ENCODE results near the gene PPM1G.
"Not testable (repeated sequence)": the region's sequence is repeated elsewhere in the genome, so short reads cannot be mapped to it uniquely, and the experiment has no call there.

PPM1G gene, protein sequence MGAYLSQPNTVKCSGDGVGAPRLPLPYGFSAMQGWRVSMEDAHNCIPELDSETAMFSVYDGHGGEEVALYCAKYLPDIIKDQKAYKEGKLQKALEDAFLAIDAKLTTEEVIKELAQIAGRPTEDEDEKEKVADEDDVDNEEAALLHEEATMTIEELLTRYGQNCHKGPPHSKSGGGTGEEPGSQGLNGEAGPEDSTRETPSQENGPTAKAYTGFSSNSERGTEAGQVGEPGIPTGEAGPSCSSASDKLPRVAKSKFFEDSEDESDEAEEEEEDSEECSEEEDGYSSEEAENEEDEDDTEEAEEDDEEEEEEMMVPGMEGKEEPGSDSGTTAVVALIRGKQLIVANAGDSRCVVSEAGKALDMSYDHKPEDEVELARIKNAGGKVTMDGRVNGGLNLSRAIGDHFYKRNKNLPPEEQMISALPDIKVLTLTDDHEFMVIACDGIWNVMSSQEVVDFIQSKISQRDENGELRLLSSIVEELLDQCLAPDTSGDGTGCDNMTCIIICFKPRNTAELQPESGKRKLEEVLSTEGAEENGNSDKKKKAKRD

DNA sequence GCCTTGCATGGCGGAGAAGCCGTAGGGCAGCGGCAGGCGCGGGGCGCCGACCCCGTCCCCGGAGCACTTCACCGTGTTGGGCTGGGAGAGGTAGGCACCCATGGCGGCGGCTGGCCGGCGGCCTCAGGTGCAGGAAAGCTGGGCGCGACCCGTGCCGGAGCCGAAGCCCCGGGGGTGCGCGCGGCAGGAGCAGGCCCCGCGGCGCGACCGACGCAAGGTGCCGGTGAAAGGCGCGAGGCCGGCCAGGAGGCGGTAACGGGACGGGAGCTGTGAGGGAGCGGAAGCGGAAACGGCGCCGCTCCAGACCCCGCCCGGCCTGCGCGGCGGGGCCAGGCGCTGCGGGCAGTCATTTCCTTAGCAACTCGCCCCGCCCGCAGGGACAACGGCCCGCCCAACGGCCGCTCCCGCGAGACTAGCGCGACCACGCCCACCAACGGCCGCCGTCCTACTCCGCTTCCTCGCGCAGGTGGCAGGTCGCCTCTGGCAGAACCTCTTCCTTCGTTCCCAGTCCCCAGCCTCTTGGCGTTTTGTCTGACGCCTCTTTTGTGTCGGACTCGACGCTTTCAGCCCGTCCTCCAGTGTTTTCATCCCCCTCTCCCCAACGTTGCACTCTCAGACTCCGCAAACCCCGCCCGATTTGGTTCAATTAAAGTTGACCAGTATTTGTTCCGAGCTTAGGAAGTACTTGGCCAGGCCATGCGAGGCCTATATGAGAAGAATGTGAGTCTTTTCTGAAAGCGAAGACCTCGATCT lies at the start of gene PPM1G:
TSS of gene PPM1G (minus strand) at position 271 of the 753 bp plus-strand sequence. CDS start at position 102, 169 bp downstream.
- DNase-seq (ENCODE audit: low spot score), result peak; percentile 95

DNA sequence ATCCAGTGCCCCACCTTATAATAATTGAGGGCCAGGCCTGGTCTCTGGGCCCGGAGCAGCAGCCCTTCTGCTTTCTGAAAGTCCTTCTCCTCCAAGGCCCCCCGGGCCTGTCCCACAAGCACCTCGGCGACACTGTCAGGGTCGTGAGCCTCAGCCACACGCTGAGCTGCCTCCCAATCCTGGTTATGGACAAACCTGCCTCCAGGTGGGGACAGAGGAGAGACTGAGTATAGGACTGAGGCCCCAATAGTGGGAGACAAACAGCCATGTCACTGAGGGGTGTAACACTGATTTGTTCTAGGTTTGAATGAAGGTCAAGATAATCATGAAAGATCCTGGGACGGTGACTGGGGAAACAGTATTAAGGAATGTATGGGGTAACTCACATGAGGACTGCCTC lies 44.6 kb upstream of the PPM1G start:
- no peak for DNase-seq (ENCODE audit: low spot score)

DNA sequence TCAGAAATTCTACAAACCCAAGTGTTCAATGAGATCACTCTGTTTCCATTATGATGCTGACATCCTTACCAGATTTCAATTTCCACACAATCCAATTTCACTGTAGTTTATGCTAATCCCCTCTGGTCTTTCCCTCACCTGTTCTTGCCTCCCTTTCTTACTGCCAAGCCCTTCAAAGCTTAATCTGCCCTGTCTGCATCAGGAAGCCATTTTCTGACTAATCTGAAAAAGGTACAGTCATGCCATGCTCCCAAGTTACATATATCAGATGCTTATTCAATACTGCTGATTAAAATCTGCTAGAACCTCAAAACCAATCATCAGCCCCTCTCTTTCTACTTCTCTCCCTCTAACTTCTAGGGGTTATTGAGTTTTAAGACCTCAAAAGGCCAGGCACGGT lies 41.7 kb upstream of the PPM1G start:
- no peak for DNase-seq (ENCODE audit: low spot score)

DNA sequence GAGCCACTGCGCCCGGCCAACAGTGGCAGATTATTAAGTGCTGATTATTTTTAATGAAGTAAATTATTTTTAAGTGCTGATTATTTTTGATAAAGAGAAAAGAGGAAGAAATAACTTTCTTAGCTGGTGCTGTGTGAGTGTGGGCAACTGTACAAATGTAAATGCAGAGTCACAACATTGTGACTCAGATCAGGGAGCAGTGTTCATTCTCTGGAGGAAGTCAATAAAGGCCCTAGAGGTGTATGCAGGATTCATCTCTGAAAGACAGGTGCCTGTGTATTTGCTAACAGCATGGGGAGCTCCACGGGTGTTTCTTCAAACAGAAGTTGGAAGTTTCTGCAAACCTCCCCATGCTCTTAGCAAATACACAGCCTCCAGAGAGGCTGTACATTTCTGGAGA lies 39.0 kb upstream of the PPM1G start:
- DNase-seq (ENCODE audit: low spot score), result no peak

DNA sequence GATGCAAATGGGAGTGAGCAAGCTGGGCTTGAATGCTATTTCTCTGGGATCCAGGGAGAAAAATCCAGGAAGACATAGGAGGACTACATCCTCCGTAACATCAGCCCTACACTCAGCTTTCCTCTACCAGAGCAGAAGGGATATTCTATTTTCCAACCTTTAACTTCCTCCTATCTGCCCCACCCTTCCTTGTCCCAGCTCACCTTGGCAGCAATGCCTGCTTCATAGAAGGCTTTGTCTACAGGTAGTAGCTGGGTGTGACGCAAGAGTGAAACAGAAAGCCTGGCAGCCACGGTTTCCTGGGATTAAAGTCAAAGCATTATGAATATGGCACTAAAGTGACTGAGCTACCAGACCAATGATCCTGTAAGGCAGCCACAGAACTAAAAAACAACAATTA lies 36.7 kb upstream of the PPM1G start:
- no peak for DNase-seq (ENCODE audit: low spot score)

DNA sequence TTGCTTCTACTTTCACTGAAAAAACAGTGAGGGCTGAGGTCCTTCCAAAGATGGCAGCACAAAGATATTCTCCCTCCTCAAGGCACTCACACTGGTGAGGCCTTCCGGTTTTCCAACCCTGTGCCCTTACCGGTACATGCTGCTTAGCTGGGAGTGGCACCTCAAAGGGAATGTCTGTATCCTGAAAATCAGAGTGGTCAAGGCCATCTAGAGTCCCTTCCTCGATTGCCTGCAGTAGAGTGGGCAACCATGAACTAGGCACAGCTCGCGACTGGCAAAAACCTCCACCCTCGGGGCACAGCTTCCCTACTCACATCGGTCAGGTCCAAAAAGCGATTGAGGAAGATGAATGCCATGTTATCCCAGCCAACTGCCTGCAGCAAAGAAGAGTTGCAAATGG lies 36.2 kb upstream of the PPM1G start:
- no peak for DNase-seq (ENCODE audit: low spot score)

DNA sequence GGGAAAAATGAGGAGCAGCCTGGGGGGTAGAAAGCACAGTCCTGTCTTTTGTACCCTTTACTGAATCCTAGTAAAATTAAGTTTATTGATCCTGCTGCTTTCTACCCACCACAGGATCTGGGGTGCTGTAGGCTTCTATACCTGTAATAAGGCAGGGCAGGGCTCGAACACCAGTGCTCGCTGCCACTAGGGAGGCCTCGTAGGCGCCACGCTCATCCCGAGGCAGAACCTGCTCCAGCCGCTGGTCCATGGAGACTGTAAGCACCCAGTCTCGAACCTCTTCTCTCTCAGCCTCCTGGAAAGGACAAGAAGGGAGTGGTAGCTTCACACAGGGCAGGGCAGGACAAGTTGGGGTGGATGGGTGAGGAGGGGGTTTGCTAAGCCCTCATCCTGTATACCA lies 35.8 kb upstream of the PPM1G start:
- no peak for DNase-seq (ENCODE audit: low spot score)

DNA sequence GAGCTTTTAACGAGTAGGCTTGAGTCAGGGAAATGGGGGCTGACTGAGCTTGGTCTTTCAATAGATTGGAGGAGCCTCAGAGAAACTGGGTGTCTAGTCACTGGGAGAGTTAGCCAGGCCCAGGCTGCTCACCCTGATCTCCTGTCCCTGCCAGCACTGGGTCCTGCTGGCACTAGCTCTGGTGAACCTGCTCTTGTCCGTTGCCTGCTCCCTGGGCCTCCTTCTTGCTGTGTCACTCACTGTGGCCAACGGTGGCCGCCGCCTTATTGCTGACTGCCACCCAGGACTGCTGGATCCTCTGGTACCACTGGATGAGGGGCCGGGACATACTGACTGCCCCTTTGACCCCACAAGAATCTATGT lies 33.5 kb upstream of the PPM1G start:
- DNase-seq (ENCODE audit: low spot score), result no peak

DNA sequence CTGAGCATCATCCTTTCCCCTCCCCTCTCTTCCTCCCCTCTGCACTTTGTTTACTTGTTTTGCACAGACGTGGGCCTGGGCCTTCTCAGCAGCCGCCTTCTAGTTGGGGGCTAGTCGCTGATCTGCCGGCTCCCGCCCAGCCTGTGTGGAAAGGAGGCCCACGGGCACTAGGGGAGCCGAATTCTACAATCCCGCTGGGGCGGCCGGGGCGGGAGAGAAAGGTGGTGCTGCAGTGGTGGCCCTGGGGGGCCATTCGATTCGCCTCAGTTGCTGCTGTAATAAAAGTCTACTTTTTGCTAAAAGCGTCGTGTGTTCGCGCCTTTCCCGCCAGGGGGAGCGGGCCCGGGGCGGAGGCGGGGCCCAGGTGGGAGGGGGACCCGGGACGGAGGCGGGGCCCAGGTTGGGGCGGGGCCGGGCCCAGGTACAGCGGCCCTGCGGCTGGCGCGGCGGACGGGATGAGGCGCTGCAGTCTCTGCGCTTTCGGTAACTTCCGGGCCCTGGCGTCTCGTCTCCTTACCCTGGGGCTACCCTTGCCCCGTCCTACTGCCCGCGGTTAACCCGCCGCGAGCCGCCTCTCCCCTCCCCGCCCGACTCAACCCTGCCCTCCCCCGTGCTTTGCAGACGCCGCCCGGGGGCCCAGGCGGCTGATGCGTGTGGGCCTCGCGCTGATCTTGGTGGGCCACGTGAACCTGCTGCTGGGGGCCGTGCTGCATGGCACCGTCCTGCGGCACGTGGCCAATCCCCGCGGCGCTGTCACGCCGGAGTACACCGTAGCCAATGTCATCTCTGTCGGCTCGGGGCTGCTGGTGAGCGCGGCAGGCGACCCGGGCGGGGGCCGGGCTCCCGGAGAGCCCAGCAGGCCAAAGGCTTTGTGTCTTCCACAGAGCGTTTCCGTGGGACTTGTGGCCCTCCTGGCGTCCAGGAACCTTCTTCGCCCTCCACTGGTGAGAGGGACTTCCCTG lies 32.8 kb upstream of the PPM1G start, which contains the start of gene KRTCAP3:
TSS of gene KRTCAP3 (plus strand) at position 424 of the 962 bp plus-strand sequence. CDS start at position 456, 32 bp downstream.
- peak; percentile 60 for DNase-seq (ENCODE audit: low spot score)

DNA sequence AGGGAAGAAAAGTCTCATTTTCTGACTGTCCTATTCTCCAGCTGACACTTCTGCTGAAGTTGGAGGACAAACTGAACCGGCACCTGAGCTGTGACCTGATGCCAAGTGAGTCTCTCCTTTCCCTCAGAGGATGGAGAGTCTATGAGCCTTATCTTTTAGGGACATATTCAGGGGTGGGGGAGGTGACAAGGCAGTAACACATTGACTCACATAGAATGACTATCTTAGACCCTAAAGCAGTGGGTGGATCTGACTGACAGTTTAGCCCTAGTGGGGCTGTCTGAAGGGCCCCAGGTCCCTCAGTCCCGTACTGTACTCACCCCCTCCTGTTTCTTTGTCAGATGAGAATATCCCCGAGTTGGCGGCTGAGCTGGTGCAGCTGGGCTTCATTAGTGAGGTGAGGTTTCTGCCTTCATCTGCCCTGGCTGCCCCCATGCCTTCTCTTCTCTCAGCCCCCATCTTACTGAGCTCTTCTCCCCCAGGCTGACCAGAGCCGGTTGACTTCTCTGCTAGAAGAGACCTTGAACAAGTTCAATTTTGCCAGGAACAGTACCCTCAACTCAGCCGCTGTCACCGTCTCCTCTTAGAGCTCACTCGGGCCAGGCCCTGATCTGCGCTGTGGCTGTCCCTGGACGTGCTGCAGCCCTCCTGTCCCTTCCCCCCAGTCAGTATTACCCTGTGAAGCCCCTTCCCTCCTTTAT lies 32.0 kb upstream of the PPM1G start:
- DNase-seq (ENCODE audit: low spot score), result no peak

DNA sequence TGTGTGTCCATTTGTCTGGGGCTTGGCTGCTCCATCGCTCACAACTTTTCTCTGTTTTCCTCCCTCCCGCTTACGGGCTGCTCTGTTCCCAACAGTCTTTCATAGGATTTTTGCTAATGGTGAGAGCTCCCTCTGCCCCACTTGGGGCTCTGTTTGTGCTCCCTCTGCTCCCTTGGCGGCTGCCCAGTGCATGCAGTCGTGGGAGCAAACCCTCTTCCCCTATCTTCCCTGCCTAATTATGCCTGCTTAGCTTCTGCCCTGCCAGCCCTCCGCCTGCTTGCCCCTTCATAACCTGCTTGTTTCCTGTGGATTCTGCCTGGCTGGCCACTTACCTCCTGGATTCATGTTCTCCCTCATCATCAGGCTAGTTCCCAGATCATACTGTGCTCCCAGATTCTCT lies 26.2 kb upstream of the PPM1G start:
- no peak for DNase-seq (ENCODE audit: low spot score)

DNA sequence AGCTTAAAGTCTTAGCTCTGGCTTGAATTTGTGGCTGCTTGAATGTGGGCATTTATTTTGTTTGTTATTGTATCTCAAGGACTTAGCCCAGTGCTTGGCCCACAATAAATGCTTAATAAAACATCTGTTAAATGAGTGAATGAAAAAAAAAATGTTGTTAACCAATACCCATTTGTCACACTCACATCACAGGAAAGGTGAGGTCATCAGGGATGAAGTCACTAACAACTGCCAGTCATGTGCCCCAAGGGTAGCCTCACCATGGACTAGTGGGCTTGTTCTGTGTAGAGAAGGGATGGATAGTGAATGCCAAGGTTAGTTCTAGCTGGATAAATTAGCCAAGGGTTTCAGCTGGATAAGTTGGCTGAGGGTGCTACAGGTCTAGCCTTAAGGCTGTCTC lies 22.0 kb upstream of the PPM1G start:
- DNase-seq (ENCODE audit: low spot score), result peak; percentile 64

DNA sequence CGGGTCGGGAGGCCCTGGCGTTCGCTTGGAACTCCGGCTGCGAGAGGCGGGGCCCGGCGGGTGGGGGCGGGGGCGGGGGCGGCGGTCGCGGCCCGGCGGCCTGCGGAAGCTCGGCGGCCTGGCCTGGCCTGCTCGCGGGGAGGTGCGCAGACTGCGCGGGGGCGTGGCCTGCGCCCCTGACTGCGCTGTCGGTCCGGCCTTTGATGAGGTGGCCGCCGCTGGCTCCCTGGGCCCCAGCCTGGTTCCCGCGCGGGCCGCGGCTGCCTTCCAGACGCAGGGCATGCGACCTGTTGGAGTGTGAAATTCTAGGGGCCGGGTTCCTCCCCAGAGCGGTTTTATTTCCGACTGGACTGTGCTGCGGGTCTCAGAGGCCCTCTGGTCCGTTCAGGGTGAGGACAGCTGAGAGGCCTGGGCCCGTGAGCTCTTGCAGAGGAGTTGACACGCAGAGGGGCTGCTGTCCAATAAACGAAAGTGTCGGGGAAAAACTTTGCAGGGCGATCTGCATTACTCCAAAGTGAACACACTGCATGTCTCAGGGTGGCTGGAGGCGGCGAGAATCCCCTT lies 19.7 kb upstream of the PPM1G start:
- peak; percentile 71 for DNase-seq (ENCODE audit: low spot score)

DNA sequence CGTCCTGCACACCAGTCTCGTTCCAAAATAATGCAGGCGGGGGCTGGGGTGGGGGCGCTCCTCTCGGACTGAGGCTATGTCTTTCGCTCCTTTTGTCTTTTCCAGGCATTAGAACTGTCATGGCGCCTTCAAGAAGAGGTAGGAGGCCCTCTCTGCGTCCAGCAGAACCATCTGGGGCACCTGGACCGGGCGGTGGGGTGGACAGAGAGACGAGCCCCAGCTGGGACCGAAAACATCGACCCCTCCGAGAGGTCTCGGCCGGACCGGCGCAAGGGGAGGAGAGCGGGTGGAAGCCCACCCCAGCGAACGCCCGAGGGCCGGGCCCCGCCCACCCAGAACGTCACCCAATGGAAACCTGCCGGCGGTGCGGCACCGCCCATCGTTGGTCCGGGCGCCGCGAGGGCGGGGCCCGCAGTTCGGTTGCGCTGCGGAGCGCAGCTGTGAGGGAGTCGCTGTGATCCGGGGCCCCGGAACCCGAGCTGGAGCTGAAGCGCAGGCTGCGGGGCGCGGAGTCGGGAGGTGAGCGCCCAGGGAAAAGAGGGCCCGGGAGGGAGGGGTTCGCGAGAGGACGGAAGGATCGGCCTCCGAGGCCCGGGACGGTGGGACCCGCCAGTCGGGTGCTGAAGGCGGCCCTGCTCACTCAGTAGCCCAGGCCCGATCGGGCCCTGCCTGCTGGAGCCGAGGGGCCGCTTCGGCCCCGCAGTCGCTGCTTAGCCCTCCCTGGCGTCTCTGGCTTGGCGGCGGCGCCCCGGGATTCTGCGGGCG lies 19.0 kb upstream of the PPM1G start, which contains the start of gene NRBP1:
TSS of gene NRBP1 (plus strand) at position 419 of the 765 bp plus-strand sequence. CDS start 4,643 bp downstream, outside the sequence.
- DNase-seq (ENCODE audit: low spot score), result peak; percentile 88

DNA sequence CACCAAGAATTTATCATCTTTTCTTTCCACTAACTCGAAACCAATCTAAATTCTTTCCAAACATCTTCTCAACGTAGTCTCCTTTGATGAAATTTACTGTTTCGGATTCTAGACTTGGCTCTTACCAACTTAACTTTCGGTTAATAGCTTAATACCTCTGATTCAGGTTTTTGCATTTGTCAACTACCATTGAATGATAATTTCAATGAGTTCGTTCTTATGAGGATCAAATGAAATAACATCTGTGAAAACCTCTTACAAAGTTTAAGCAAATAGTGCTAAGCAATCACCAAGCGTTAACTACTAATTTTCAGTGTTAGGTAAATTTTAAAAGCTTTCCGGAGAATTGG lies 18.4 kb upstream of the PPM1G start:
- DNase-seq (ENCODE audit: low spot score), result no peak

DNA sequence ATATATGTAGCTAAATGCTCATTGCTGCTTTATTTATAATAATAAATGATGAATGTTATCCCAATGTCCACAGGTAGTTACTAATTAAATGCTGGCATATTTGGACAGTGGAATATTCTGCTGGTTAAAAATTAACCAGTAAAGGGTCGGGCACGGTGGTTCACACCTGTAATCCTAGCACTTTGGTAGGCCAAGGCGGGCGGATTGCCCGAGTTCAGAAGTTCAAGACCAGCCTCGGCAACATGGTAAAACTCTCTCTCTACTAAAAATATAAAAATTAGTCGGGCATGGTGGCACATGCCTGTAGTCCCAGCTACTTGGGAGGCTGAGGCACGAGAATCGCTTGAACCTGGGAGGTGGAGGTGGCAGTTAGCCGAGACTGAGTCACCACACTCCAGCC lies 15.6 kb upstream of the PPM1G start:
- DNase-seq (ENCODE audit: low spot score), result not testable (repeated sequence)

DNA sequence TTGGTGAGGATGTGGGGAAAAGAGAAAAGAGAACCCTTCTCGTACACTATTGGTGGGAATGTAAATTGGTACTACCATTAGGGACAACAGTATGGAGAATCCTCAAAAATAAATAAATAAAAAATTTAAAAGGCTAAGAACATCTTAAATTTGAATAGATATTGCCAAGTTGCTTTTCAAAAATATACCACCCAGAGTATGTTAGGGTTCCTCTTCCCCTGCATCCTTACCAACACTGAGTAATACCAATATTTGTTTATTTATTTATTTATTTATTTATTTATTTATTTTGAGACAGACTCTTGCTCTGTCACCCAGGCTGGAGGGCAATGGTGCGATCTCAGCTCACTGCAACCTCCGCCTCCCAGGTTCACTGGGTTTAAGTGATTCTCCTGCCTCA lies 13.6 kb upstream of the PPM1G start:
- DNase-seq (ENCODE audit: low spot score), result no peak

DNA sequence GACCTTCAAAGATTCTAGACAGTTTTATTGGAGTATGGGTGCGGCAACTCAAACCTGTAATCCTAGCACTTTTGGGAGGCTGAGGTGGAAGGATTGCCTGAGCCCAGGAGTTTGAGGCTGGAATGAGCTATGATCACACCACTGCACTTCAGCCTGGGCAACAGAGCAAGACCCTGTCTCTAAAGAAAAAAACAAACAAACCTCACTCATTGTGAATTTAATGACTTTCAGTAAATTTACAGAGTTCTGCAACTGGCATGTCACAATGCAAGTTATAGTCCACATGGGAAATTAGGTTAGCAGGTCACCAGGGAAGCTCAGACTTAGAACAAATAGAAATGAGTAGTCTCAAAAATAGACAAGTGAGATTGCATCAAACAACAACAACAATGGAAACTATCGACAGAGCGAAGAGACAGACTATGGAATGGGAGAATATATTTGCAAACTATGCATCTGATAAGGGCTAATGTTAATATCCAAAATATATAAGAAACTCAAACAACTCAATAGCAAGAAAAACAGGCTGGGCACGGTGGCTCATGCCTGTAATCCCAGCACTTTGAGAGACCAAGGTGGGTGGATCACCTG lies 12.4 kb upstream of the PPM1G start:
- no peak for DNase-seq (ENCODE audit: low spot score)

DNA sequence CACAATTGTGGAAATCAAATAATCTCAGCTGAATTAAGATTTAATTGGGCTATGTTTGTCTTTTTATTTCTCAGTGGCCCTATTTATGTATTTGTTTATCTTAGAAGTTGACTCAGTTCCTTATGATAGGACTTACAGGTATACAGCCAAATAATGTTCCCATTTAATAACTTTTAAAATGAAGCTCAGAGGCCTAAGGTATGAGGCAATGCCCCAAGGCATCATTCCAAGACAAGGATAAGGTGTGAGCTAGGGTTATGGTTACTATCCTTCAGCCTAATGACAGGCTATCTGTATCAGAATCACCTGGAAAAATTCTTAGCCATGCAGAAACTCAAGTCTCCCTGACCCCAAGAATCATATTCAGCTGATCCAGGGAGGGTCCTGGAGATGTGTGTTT lies 11.6 kb upstream of the PPM1G start:
- DNase-seq (ENCODE audit: low spot score), result no peak

DNA sequence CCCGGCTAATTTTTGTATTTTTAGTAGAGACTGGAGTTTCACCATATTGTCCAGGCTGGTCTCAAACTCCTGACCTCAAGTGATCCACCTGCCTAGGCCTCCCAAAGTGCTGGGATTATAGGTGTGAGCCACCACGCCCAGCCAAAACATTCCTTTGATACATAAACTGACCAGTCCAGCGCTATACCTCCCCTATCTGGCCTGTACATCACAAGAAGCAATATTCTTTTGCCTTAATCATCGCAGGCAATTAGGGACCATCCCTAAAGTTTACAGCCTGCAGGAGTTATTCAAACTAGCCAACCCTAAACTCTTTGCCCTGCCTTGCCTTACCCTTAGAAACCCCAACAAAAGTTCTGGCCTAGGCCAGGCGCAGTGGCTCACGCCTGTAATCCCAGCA lies 6.8 kb upstream of the PPM1G start:
- no peak for DNase-seq (ENCODE audit: low spot score)
